ENCODE data around the gene DNAJA2. TPM values are rescaled to one million over a fixed set of nuclear protein-coding genes. Genes with fewer than 3 reads are reported as not detected.
A peak's percentile ranks its signal among the peaks of the same experiment; 100 is the strongest.

DNAJA2 gene
- total RNA-seq, 2 donors from 2014 or later, result 65.1 to 68.2 TPM

DNA sequence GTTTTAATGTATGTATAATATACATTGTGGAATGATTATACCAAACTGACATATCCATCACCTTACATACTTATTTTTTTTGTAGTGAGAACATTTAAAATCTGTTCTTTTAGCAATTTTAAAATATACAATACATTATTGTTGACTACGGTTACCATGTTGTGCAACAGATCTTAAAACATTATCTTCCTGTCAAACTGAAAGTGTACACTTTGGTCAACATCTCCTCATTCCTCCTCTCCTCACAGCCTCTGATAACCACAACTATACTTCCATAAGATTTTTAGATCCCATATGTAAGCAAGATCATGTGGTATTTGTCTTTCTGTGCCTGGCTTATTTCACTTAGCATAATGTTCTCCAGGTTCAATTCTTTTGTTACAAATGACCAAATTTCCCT, 7.5 kb upstream of the DNAJA2 start:
- no peaks in the 10 kb centered on the region for H3K36me3 ChIP-seq (ENCODE audit: control insufficient read depth, insufficient read depth, low read length)
- DNase-seq, result no peak
- 94% methylated on average over 1 of the region's 1 CpG; no CpG with 5 or more reads in 1 of the 2 experiments for WGBS, 2 experiments (ENCODE audit: insufficient coverage in 1 of 2, insufficient read length in 1 of 2)
- Mint-ChIP-seq H3K36me3 (ENCODE audit: low read depth) (no peaks in the 10 kb centered on the region), H3K9me3 (no peaks in the 10 kb centered on the region), H3K27ac (no peak overlapping the region), H3K27me3 (ENCODE audit: insufficient read depth) (no peaks in the 10 kb centered on the region), H3K4me3 (no peak overlapping the region), H3K4me1 (peaks cover 6% of the 10 kb centered on the region)
- H3K4me3 ChIP-seq (ENCODE audit: low read length), result no peak overlapping the region
- TF ChIP-seq CTCF (conservative IDR thresholded peaks at IDR 0.05), result no peak
- no peaks in the 10 kb centered on the region for H3K9me3 ChIP-seq (ENCODE audit: control insufficient read depth, low read length)
- no peaks in the 10 kb centered on the region for H3K27me3 ChIP-seq (ENCODE audit: control insufficient read depth, insufficient read depth, low read length, poor library complexity, severe bottlenecking)
- H3K9ac ChIP-seq (ENCODE audit: extremely low read depth, low read length, poor library complexity, severe bottlenecking), result no peak overlapping the region
- H3K27ac ChIP-seq (ENCODE audit: low read depth, low read length), result no peak overlapping the region
- no peaks in the 10 kb centered on the region for H3K4me1 ChIP-seq (ENCODE audit: control insufficient read depth, insufficient read depth, low read length)

- peaks cover 7% of the 10 kb centered on the region for H3K36me3 ChIP-seq (ENCODE audit: control insufficient read depth, insufficient read depth, low read length)
- Mint-ChIP-seq H3K9me3 (no peaks in the 10 kb centered on the region), H3K4me1 (peaks cover 16% of the 10 kb centered on the region), H3K4me3 (no peak overlapping the region), H3K27ac (peak overlapping the region; percentile 52), H3K36me3 (ENCODE audit: low read depth) (peaks cover 5% of the 10 kb centered on the region), H3K27me3 (ENCODE audit: insufficient read depth) (no peaks in the 10 kb centered on the region)
- no peaks in the 10 kb centered on the region for H3K9me3 ChIP-seq (ENCODE audit: control insufficient read depth, low read length)
- no peak overlapping the region for H3K4me3 ChIP-seq (ENCODE audit: low read length)
- 84 to 88% methylated on average over 3 to 4 of the region's 4 CpGs for WGBS, 2 experiments (ENCODE audit: insufficient coverage in 1 of 2, insufficient read length in 1 of 2)
- H3K27me3 ChIP-seq (ENCODE audit: control insufficient read depth, insufficient read depth, low read length, poor library complexity, severe bottlenecking), result no peaks in the 10 kb centered on the region
- no peak for DNase-seq
- no peak overlapping the region for H3K27ac ChIP-seq (ENCODE audit: low read depth, low read length)
- no peak overlapping the region for H3K9ac ChIP-seq (ENCODE audit: extremely low read depth, low read length, poor library complexity, severe bottlenecking)
- H3K4me1 ChIP-seq (ENCODE audit: control insufficient read depth, insufficient read depth, low read length), result peaks cover 3% of the 10 kb centered on the region
- TF ChIP-seq CTCF (conservative IDR thresholded peaks at IDR 0.05), result no peak
Measured at GRCh38 chr16:46976550-46976949, 3.1 kb upstream of the DNAJA2 start.

DNA sequence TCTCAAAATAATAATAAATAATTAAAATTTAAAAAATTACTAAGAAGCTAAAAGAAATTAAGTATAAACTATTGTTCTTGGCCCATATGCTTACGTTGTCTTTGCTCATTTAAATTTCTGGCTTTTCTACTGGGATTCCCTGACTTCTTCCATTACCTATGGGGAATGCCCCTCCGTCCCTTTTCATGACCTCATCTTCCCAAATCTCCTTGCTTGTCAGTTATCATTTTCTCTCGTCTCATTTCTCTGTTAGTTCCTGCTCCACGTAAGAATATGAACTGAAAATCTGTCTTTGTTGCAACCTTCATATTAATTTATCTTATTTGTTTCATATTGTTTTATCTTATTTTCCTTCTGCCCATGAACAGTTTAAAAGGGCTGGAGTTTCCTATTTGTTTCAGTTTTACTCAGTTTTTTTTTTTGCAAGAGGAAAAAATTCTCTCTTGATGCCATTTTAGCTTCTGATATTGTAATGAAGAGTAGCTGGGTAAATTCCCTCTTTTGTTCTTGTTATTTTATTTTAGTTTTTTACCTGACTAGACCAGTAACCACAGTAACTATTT, 2.5 kb upstream of the DNAJA2 start:
- no peaks in the 10 kb centered on the region for H3K9me3 Mint-ChIP-seq
- no peak overlapping the region for H3K27ac ChIP-seq (ENCODE audit: low read depth, low read length)
- peaks cover 3% of the 10 kb centered on the region for H3K4me1 ChIP-seq (ENCODE audit: control insufficient read depth, insufficient read depth, low read length)
- H3K4me1 Mint-ChIP-seq, result peaks cover 19% of the 10 kb centered on the region
- no peak overlapping the region for H3K4me3 ChIP-seq (ENCODE audit: low read length)
- no peaks in the 10 kb centered on the region for H3K27me3 ChIP-seq (ENCODE audit: control insufficient read depth, insufficient read depth, low read length, poor library complexity, severe bottlenecking)
- H3K9me3 ChIP-seq (ENCODE audit: control insufficient read depth, low read length), result no peaks in the 10 kb centered on the region
- WGBS, 2 experiments (ENCODE audit: insufficient coverage in 1 of 2, insufficient read length in 1 of 2), result 81 to 92% methylated on average over 3 to 4 of the region's 4 CpGs
- H3K9ac ChIP-seq (ENCODE audit: extremely low read depth, low read length, poor library complexity, severe bottlenecking), result no peak overlapping the region
- H3K36me3 Mint-ChIP-seq (ENCODE audit: low read depth), result peaks cover 9% of the 10 kb centered on the region
- TF ChIP-seq CTCF (conservative IDR thresholded peaks at IDR 0.05), result no peak
- H3K4me3 Mint-ChIP-seq, result no peak overlapping the region
- no peaks in the 10 kb centered on the region for H3K27me3 Mint-ChIP-seq (ENCODE audit: insufficient read depth)
- H3K36me3 ChIP-seq (ENCODE audit: control insufficient read depth, insufficient read depth, low read length), result peaks cover 11% of the 10 kb centered on the region
- DNase-seq, result no peak
- no peak overlapping the region for H3K27ac Mint-ChIP-seq

Data from endodermal cell (in vitro differentiated cells).